HepG2 (cell line): Measurements from ENCODE around the gene CDK9. TPM values are rescaled to one million over a fixed set of nuclear protein-coding genes. Genes with fewer than 3 reads are reported as not detected.
A peak's percentile ranks its signal among the peaks of the same experiment; 100 is the strongest.

Experiments used
- ATAC-seq: fragments of 200-7000 bp; cut with Tn5 transposase; 3 replicates; pipeline ENCODE4 v1.9.1; 2020; ENCODE audit warnings: mild to moderate bottlenecking, moderate library complexity
- BruUV-seq: library from RNA; stranded (reverse); fragments of 400-500 nt; replicated peaks from 2 replicates; lab custom pipeline; 2021; lab: Mats Ljungman, UMichigan
- CTCF ChIA-PET: fragments of 300-600 bp; formaldehyde crosslinking; extraction: SDS; loops from one replicate; lab custom pipeline; 2021; ENCODE audit warnings: low total read pairs, inconsistent platforms, low intra/inter-chr PET ratio; lab: Yijun Ruan, JAX
- POLR2A ChIA-PET: fragments of 350-600 bp; sonication (Branson Sonifier 250); formaldehyde crosslinking; loops from one replicate; lab custom pipeline; 2020; ENCODE audit warnings: antibody characterized with exemption, inconsistent platforms; lab: Yijun Ruan, JAX
- DNase-seq: peaks from one replicate; pipeline ENCODE4 v3.0.0-alpha.2; 2015; ENCODE audit warnings: low spot score
- FAIRE-seq: peaks from 3 replicates; lab custom pipeline; 2011; peaks lifted over from hg19 to GRCh38; lab: Jason Lieb, UNC
- H2AFZ ChIP-seq: one replicate; pipeline ENCODE4 v1.6.1; 2011; ENCODE audit warnings: low read length, inconsistent platforms
- H3K27ac ChIP-seq: fragments of 300-600 bp; 3 replicates; pipeline ENCODE4 v1.8.0; 2011; ENCODE audit warnings: mixed run types, mild to moderate bottlenecking, mixed read lengths, low read length, inconsistent platforms; ENCODE audit not compliant: insufficient read depth; ENCODE audit errors: extremely low read length
- H3K27me3 ChIP-seq, 2 experiments: fragments of 200-600 bp in 1 of 2; 2 replicates in 1 of 2; 3 replicates in 1 of 2; pipeline versions ENCODE4 v1.6.0 to v1.8.0; 2011; ENCODE audit warnings: low read length in 2 of 2, mild to moderate bottlenecking in 2 of 2, moderate library complexity in 2 of 2, inconsistent platforms in 1 of 2; ENCODE audit not compliant: insufficient read depth in 2 of 2, control insufficient read depth in 1 of 2
- H3K36me3 ChIP-seq, 2 experiments: fragments of 200-600 bp in 1 of 2; replicated peaks in 1 of 2; 2 replicates in 1 of 2; 3 replicates in 1 of 2; pipeline versions ENCODE4 v1.5.1 to v1.8.0; 2011; ENCODE audit warnings: low read length in 2 of 2, inconsistent platforms in 1 of 2; ENCODE audit not compliant: insufficient read depth in 2 of 2, control insufficient read depth in 1 of 2
- H3K4me1 ChIP-seq: 2 replicates; pipeline ENCODE4 v1.5.1; 2012; ENCODE audit warnings: low read length, inconsistent platforms; ENCODE audit not compliant: insufficient read depth
- H3K4me2 ChIP-seq: 2 replicates; pipeline ENCODE4 v1.6.0; 2011; ENCODE audit warnings: low read depth, low read length, inconsistent platforms
- H3K4me3 ChIP-seq, 3 experiments: fragments of 200-600 bp in 1 of 3; sonication (generic), shearing (Covaris generic) in 1 of 3; replicated peaks in 1 of 3; 2 replicates each; pipeline ENCODE4 v1.5.1; 2011 to 2016; ENCODE audit warnings: low read length in 3 of 3, inconsistent platforms in 2 of 3, low read depth in 2 of 3, mild to moderate bottlenecking in 2 of 3, control low read depth in 1 of 3, mixed read lengths in 1 of 3; ENCODE audit not compliant: insufficient read depth in 1 of 3
- H3K79me2 ChIP-seq: one replicate; pipeline ENCODE4 v1.6.1; 2011; ENCODE audit warnings: low read length, inconsistent platforms; ENCODE audit not compliant: insufficient read depth
- H3K9ac ChIP-seq: 2 replicates; pipeline ENCODE4 v1.6.0; 2011; ENCODE audit warnings: mild to moderate bottlenecking, low read depth, low read length, inconsistent platforms; ENCODE audit not compliant: insufficient read depth
- H3K9me3 ChIP-seq: 2 replicates; pipeline ENCODE4 v1.5.1; 2012; ENCODE audit warnings: mild to moderate bottlenecking, low read length
- H4K20me1 ChIP-seq: 2 replicates; pipeline ENCODE4 v1.6.0; 2011; ENCODE audit warnings: inconsistent platforms, mild to moderate bottlenecking, low read length, moderate library complexity; ENCODE audit not compliant: insufficient read depth
- CBX2 ChIP-seq, 2 experiments: fragments of 200-600 bp in 1 of 2; sonication (generic); formaldehyde crosslinking in 1 of 2; IDR thresholded peaks; 2 replicates each; pipeline versions ENCODE4 v1.7.0 to v1.8.1; 2018 to 2022; ENCODE audit warnings: low read depth in 2 of 2, low read length in 1 of 2, mild to moderate bottlenecking in 1 of 2, missing genetic modification reagents in 1 of 2
- FLYWCH1 ChIP-seq: sonication (generic); formaldehyde crosslinking; IDR thresholded peaks from 2 replicates; pipeline ENCODE4 v1.8.1; 2023; ENCODE audit warnings: mild to moderate bottlenecking, missing genetic modification reagents
- KLF16 ChIP-seq, 2 experiments: sonication (generic) in 1 of 2; formaldehyde crosslinking in 1 of 2; IDR thresholded peaks; 2 replicates each; pipeline versions ENCODE4 v1.6.1 to v1.8.0; 2016 to 2023; ENCODE audit warnings: missing genetic modification reagents in 2 of 2, missing compliant biosample characterization in 1 of 2
- TBX3 ChIP-seq: fragments of 450-650 bp; IDR thresholded peaks from 2 replicates; pipeline ENCODE4 v1.6.1; 2017; ENCODE audit warnings: antibody characterized with exemption, mild to moderate bottlenecking, inconsistent platforms, borderline replicate concordance
- ZNF232 ChIP-seq: sonication (generic); formaldehyde crosslinking; IDR thresholded peaks from 2 replicates; pipeline ENCODE4 v1.4.0; 2020; ENCODE audit warnings: missing genetic modification reagents, borderline replicate concordance
- ZNF468 ChIP-seq: sonication (generic); formaldehyde crosslinking; IDR thresholded peaks from 2 replicates; pipeline ENCODE4 v1.8.0; 2022; ENCODE audit warnings: mild to moderate bottlenecking, moderate library complexity, missing genetic modification reagents
- ZNF607 ChIP-seq: sonication (generic); formaldehyde crosslinking; IDR thresholded peaks from 2 replicates; pipeline ENCODE4 v1.5.1; 2020; ENCODE audit warnings: missing genetic modification reagents, mild to moderate bottlenecking, borderline replicate concordance
- ZNF720 ChIP-seq: sonication (generic); formaldehyde crosslinking; IDR thresholded peaks from 2 replicates; pipeline ENCODE4 v1.4.0; 2020; ENCODE audit warnings: missing genetic modification reagents
- WGBS: methylation state at CpG from one replicate; pipeline ENCODE4 v1.1.6; 2017; ENCODE audit warnings: low lambda C conversion rate; 5-methylcytosine and 5-hydroxymethylcytosine counted together
- in situ Hi-C: cut with HindIII; loops from 2 replicates; pipeline ENCODE4 v1.10.0; 2017; ENCODE audit warnings: low pct_unique_long_range_greater_than_20kb; ENCODE audit not compliant: extremely low pct_ligation_motif_present
- intact Hi-C: fragments of 100-400 bp; cut with micrococcal nuclease; formaldehyde crosslinking; loops from one replicate; pipeline ENCODE4 v1.10.0; 2022; ENCODE audit not compliant: unreplicated experiment
- polyA plus RNA-seq, 8 experiments: library from polyadenylated mRNA; depleted of rRNA in 3 of 8; stranded (reverse) in 7 of 8; unstranded in 1 of 8; fragments of >200 nt; fragmentation: Illumina TruSeq in 4 of 8; extraction: Trizol in 4 of 8; gene quantifications; 2 replicates each; pipeline versions ENCODE4 v1.2.1 to v1.2.3, GENCODE V29; 2011 to 2016; ENCODE audit warnings: low read depth in 4 of 8, missing spikeins in 1 of 8, mixed read lengths in 1 of 8; ENCODE audit not compliant: insufficient read depth in 1 of 8
- total RNA-seq, 5 experiments: library from RNA; depleted of rRNA; stranded (reverse); fragments of >200 nt; fragmentation: Illumina TruSeq; extraction: Trizol; gene quantifications; 2 replicates each; pipeline ENCODE4 v1.2.3, GENCODE V29; 2016; ENCODE audit warnings: low read depth in 1 of 5
- TF ChIP-seq, protein P1 (sequence below): sonication (generic); formaldehyde crosslinking; IDR thresholded peaks from 2 replicates; pipeline ENCODE4 v1.4.0; 2020; ENCODE audit warnings: missing genetic modification reagents
- TF ChIP-seq, protein P2 (sequence below): sonication (generic); formaldehyde crosslinking; IDR thresholded peaks from 2 replicates; pipeline ENCODE4 v1.4.0; 2020; ENCODE audit warnings: missing genetic modification reagents
- TF ChIP-seq, protein P3 (sequence below): sonication (generic); formaldehyde crosslinking; IDR thresholded peaks from 2 replicates; pipeline ENCODE4 v1.4.0; 2020; ENCODE audit warnings: missing genetic modification reagents, borderline replicate concordance

CDK9 gene
- total and polyA plus RNA-seq, 2 of the 13 experiments (the other 11 are each of a cell fraction or from before 2014, with no cell fraction given): 16.8 to 21.5 TPM

DNA sequence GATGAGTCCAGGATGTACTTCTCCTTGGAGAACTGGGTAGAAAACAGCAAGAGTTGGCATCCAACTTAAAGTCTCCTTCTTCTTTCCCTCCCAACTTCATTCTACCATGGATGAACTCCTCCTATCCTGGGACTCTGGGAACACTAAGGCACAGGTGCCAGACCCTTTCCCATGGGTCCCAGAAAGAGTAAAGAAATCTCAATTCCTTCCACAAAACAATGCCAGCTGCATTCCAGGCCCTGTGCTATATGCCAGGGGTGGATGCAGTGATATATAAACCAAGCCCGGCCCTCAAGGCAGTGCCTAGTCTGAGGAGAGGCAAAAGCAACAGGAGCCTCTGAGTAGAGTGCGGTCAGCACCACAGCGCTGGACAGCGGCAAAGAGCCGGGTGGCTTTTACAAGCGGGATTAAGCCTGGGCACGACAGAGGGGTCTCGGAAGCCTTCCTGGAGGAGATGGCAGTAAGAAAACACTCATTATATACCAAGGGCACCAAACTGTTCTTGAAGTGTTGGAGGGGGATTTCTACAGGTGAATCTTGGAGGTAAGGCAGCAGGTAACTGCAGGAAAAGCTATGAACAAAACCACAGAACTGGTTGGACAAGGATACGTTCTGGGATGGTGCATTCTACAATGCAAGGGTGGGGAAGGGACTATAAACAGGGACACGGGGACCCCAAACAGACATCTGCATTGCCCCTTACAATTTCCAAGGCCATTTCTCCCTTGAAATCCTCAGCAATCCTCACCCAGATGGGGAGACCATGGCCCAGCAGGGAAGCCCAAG is 34.4 kb upstream of the CDK9 start (continued):
- TF ChIP-seq, protein P1, sequence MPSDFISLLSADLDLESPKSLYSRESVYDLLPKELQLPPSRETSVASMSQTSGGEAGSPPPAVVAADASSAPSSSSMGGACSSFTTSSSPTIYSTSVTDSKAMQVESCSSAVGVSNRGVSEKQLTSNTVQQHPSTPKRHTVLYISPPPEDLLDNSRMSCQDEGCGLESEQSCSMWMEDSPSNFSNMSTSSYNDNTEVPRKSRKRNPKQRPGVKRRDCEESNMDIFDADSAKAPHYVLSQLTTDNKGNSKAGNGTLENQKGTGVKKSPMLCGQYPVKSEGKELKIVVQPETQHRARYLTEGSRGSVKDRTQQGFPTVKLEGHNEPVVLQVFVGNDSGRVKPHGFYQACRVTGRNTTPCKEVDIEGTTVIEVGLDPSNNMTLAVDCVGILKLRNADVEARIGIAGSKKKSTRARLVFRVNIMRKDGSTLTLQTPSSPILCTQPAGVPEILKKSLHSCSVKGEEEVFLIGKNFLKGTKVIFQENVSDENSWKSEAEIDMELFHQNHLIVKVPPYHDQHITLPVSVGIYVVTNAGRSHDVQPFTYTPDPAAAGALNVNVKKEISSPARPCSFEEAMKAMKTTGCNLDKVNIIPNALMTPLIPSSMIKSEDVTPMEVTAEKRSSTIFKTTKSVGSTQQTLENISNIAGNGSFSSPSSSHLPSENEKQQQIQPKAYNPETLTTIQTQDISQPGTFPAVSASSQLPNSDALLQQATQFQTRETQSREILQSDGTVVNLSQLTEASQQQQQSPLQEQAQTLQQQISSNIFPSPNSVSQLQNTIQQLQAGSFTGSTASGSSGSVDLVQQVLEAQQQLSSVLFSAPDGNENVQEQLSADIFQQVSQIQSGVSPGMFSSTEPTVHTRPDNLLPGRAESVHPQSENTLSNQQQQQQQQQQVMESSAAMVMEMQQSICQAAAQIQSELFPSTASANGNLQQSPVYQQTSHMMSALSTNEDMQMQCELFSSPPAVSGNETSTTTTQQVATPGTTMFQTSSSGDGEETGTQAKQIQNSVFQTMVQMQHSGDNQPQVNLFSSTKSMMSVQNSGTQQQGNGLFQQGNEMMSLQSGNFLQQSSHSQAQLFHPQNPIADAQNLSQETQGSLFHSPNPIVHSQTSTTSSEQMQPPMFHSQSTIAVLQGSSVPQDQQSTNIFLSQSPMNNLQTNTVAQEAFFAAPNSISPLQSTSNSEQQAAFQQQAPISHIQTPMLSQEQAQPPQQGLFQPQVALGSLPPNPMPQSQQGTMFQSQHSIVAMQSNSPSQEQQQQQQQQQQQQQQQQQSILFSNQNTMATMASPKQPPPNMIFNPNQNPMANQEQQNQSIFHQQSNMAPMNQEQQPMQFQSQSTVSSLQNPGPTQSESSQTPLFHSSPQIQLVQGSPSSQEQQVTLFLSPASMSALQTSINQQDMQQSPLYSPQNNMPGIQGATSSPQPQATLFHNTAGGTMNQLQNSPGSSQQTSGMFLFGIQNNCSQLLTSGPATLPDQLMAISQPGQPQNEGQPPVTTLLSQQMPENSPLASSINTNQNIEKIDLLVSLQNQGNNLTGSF (CRISPR knock-in tag): 0 out of 2 replicates have a peak, but pooled peaks have one; percentile 46
- no peak for TF ChIP-seq ZNF468 (CRISPR knock-in tag)
- TF ChIP-seq KLF16 (CRISPR knock-in tag; IDR thresholded peaks at IDR 0.05): 0 out of 4 replicates have a peak, but pooled peaks of 1 of the 2 experiments have one; percentile 24
- TF ChIP-seq ZNF607: 0 out of 2 replicates have a peak, but pooled peaks have one; percentile 26
- TF ChIP-seq ZNF232: peak; percentile 72; the same call in 1 of the 2 replicates

DNA sequence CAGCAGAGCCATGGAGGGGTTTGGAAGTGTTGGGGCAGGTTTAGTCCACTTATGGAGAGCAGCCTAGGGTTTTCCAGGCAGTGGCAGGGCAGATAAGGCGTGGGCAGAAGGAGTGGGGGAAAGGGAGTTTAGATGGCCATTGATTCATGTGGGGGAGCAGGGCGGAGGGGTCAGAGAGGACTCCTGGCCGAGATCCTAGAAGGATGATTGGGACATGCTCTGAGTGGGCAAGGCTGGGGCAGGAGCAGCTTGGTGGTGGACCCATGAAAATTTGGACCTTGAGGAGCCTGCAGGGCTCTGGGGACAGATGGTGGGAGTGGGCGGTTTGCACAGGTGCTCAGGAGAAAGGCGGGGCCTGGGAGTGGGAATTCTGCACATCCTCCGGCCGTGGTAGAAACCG is 32.7 kb upstream of the CDK9 start:
- FAIRE-seq (no peak), DNase-seq (no peak), ATAC-seq (no peak)
- Histone ChIP-seq H3K4me2 (no peak overlapping the region), H3K9ac (no peak overlapping the region), H3K27me3 (peaks cover 3 to 44% of the 10 kb centered on the region in 2 experiments; a peak in 3 of 5 replicates), H3K36me3 (no peaks in the 10 kb centered on the region), H3K4me3 (no peak overlapping the region), H3K4me1 (no peaks in the 10 kb centered on the region), H4K20me1 (no peaks in the 10 kb centered on the region), H3K79me2 (no peaks in the 10 kb centered on the region), H3K9me3 (no peaks in the 10 kb centered on the region), H3K27ac (no peak overlapping the region), H2AFZ (no peak overlapping the region)
- POLR2A ChIA-PET: no interaction called here
- 0% methylated on average over 3 of the region's 8 CpGs for WGBS
- CTCF ChIA-PET: no interaction called here
- intact Hi-C loops: no loop called here
- in situ Hi-C loops: no loop called here
- no TSS peak for BruUV-seq
- TF ChIP-seq, protein P2, sequence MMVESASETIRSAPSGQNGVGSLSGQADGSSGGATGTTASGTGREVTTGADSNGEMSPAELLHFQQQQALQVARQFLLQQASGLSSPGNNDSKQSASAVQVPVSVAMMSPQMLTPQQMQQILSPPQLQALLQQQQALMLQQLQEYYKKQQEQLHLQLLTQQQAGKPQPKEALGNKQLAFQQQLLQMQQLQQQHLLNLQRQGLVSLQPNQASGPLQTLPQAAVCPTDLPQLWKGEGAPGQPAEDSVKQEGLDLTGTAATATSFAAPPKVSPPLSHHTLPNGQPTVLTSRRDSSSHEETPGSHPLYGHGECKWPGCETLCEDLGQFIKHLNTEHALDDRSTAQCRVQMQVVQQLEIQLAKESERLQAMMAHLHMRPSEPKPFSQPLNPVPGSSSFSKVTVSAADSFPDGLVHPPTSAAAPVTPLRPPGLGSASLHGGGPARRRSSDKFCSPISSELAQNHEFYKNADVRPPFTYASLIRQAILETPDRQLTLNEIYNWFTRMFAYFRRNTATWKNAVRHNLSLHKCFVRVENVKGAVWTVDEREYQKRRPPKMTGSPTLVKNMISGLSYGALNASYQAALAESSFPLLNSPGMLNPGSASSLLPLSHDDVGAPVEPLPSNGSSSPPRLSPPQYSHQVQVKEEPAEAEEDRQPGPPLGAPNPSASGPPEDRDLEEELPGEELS: no peak
- TF ChIP-seq CBX2 (IDR thresholded peaks at IDR 0.05; ENCODE audit: low read depth, low read length): no peak
- TF ChIP-seq CBX2 (CRISPR knock-in tag; IDR thresholded peaks at IDR 0.05; ENCODE audit: low read depth): no peak
- TF ChIP-seq FLYWCH1 (CRISPR knock-in tag): no peak
- TF ChIP-seq TBX3: no peak
- TF ChIP-seq ZNF720 (CRISPR knock-in tag): no peak
- TF ChIP-seq, protein P3, sequence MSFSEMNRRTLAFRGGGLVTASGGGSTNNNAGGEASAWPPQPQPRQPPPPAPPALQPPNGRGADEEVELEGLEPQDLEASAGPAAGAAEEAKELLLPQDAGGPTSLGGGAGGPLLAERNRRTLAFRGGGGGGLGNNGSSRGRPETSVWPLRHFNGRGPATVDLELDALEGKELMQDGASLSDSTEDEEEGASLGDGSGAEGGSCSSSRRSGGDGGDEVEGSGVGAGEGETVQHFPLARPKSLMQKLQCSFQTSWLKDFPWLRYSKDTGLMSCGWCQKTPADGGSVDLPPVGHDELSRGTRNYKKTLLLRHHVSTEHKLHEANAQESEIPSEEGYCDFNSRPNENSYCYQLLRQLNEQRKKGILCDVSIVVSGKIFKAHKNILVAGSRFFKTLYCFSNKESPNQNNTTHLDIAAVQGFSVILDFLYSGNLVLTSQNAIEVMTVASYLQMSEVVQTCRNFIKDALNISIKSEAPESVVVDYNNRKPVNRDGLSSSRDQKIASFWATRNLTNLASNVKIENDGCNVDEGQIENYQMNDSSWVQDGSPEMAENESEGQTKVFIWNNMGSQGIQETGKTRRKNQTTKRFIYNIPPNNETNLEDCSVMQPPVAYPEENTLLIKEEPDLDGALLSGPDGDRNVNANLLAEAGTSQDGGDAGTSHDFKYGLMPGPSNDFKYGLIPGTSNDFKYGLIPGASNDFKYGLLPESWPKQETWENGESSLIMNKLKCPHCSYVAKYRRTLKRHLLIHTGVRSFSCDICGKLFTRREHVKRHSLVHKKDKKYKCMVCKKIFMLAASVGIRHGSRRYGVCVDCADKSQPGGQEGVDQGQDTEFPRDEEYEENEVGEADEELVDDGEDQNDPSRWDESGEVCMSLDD: no peak
